Measurements from ENCODE around the gene CLDN24. TPM values are rescaled to one million over a fixed set of nuclear protein-coding genes. Genes with fewer than 3 reads are reported as not detected.

CLDN24 gene
- total and polyA plus RNA-seq, 7 donors, result not detected

- TF ChIP-seq POLR2A (IDR thresholded peaks at IDR 0.05), result no peak
- no peak for TF ChIP-seq CTCF (IDR thresholded peaks at IDR 0.05)
- H3K9me3 ChIP-seq, result no peaks in the 10 kb centered on the region
- no peaks in the 10 kb centered on the region for H3K4me1 ChIP-seq
- no peak overlapping the region for H3K4me3 ChIP-seq
- no peaks in the 10 kb centered on the region for H3K36me3 ChIP-seq
- H3K27me3 ChIP-seq, result peaks cover 0 to 5% (median 0%) of the 10 kb centered on the region in 3 donors
- no peak for DNase-seq
- no peak overlapping the region for H3K27ac ChIP-seq
- 93 to 94% methylated on average over 9 of the region's 9 CpGs for WGBS, 2 donors
- intact Hi-C loops (cut with DNase I), result no loop called here
Measured at GRCh38 chr4:183349673-183350072, 27.4 kb upstream of the CLDN24 start.

- intact Hi-C loops (cut with DNase I), result no loop called here
- no peaks in the 10 kb centered on the region for H3K9me3 ChIP-seq
- no peaks in the 10 kb centered on the region for H3K36me3 ChIP-seq
- no peaks in the 10 kb centered on the region for H3K4me1 ChIP-seq
- peaks cover 0 to 9% (median under 1%) of the 10 kb centered on the region in 3 donors for H3K27me3 ChIP-seq
- no peak for DNase-seq
- TF ChIP-seq CTCF (IDR thresholded peaks at IDR 0.05) (no peak), POLR2AphosphoS5 (IDR thresholded peaks at IDR 0.05) (no peak), POLR2A (IDR thresholded peaks at IDR 0.05) (no peak), EP300 (IDR thresholded peaks at IDR 0.05) (no peak)
- no peak overlapping the region for H3K27ac ChIP-seq
- 76 to 78% methylated on average over 17 of the region's 17 CpGs for WGBS, 2 donors
- no peak overlapping the region for H3K4me3 ChIP-seq
Measured at GRCh38 chr4:183348706-183349659, 26.8 kb upstream of the CLDN24 start.

GRCh38 chr4:183348136-183348535, 25.9 kb upstream of the CLDN24 start:
- 79 to 88% methylated on average over 12 of the region's 12 CpGs for WGBS, 2 donors
- H3K4me1 ChIP-seq, result peaks cover 0 to 2% (median under 1%) of the 10 kb centered on the region in 4 donors
- H3K36me3 ChIP-seq, result no peaks in the 10 kb centered on the region
- no peaks in the 10 kb centered on the region for H3K9me3 ChIP-seq
- no peak for TF ChIP-seq POLR2A (IDR thresholded peaks at IDR 0.05)
- no peak for TF ChIP-seq EP300 (IDR thresholded peaks at IDR 0.05)
- no peak for TF ChIP-seq CTCF (IDR thresholded peaks at IDR 0.05)
- TF ChIP-seq POLR2AphosphoS5 (IDR thresholded peaks at IDR 0.05), result no peak
- no peak overlapping the region for H3K4me3 ChIP-seq
- no peak for DNase-seq
- peaks cover 0 to 17% (median 3%) of the 10 kb centered on the region in 3 donors for H3K27me3 ChIP-seq
- intact Hi-C loops (cut with DNase I), result no loop called here
- no peak overlapping the region for H3K27ac ChIP-seq

- DNase-seq, result no peak
Measured at GRCh38 chr4:183347566-183347965, 25.3 kb upstream of the CLDN24 start.

More at GRCh38 chr4:183347566-183347965, 25.3 kb upstream of the CLDN24 start:
- TF ChIP-seq CTCF (IDR thresholded peaks at IDR 0.05), result no peak
- no peak for TF ChIP-seq POLR2AphosphoS5 (IDR thresholded peaks at IDR 0.05)
- no peak for TF ChIP-seq EP300 (IDR thresholded peaks at IDR 0.05)
- TF ChIP-seq POLR2A (IDR thresholded peaks at IDR 0.05), result no peak
- no peaks in the 10 kb centered on the region for H3K36me3 ChIP-seq
- H3K4me3 ChIP-seq, result no peak overlapping the region
- peaks cover 0 to 7% (median 3%) of the 10 kb centered on the region in 4 donors for H3K4me1 ChIP-seq
- intact Hi-C loops (cut with DNase I), result no loop called here
- no peak overlapping the region for H3K27ac ChIP-seq
- H3K9me3 ChIP-seq, result no peaks in the 10 kb centered on the region
- H3K27me3 ChIP-seq, result peaks cover 0 to 23% (median 3%) of the 10 kb centered on the region in 3 donors
- 90 to 91% methylated on average over 4 of the region's 4 CpGs for WGBS, 2 donors
